ENCODE data around the gene DPH5. TPM values are rescaled to one million over a fixed set of nuclear protein-coding genes. Genes with fewer than 3 reads are reported as not detected.
"Not testable (repeated sequence)": the region's sequence is repeated elsewhere in the genome, so short reads cannot be mapped to it uniquely, and the experiment has no call there.

DPH5 gene
- total RNA-seq, 1 experiment from 2014 or later, result 24.6 TPM

GRCh38 chr1:101044749-101045148 lies 19.2 kb upstream of the DPH5 start:
- H3K27me3 ChIP-seq (replicated peaks), result no peaks in the 10 kb centered on the region
- no peak for DNase-seq (ENCODE audit: low read depth in 1 of 2, low spot score in 2 of 2)
- H3K9me3 ChIP-seq (replicated peaks), result 0 out of 2 replicates have a peak, but pooled peaks cover 3% of the 10 kb centered on the region
- H3K36me3 ChIP-seq, result peaks cover under 1% of the 10 kb centered on the region; the same call in 1 of the 2 replicates
- no peak overlapping the region for H3K27ac ChIP-seq
- H3K4me1 ChIP-seq (replicated peaks), result 0 out of 2 replicates have a peak, but pooled peaks cover 6% of the 10 kb centered on the region
- no peak overlapping the region for H3K4me3 ChIP-seq

GRCh38 chr1:101044259-101044658 lies 18.7 kb upstream of the DPH5 start:
- Histone ChIP-seq H3K27ac (no peak overlapping the region), H3K27me3 (replicated peaks) (no peaks in the 10 kb centered on the region), H3K9me3 (replicated peaks) (0 out of 2 replicates have a peak, but pooled peaks cover 3% of the 10 kb centered on the region), H3K4me1 (replicated peaks) (0 out of 2 replicates have a peak, but pooled peaks cover 6% of the 10 kb centered on the region), H3K4me3 (no peak overlapping the region), H3K36me3 (peaks cover 6% of the 10 kb centered on the region; the same call in 1 of the 2 replicates)
- no peak for DNase-seq (ENCODE audit: low read depth in 1 of 2, low spot score in 2 of 2)

- no peaks in the 10 kb centered on the region for H3K27me3 ChIP-seq (replicated peaks)
- no peak overlapping the region for H3K27ac ChIP-seq
- 0 out of 2 replicates have a peak, but pooled peaks cover 6% of the 10 kb centered on the region for H3K4me1 ChIP-seq (replicated peaks)
- DNase-seq (ENCODE audit: low read depth in 1 of 2, low spot score in 2 of 2), result no peak
- H3K4me3 ChIP-seq, result no peak overlapping the region
- peaks cover 11% of the 10 kb centered on the region; the same call in 1 of the 2 replicates for H3K36me3 ChIP-seq
- 0 out of 2 replicates have a peak, but pooled peaks cover 3% of the 10 kb centered on the region for H3K9me3 ChIP-seq (replicated peaks)
These were observed 18.2 kb upstream of the DPH5 start for GRCh38 chr1:101043776-101044175.

GRCh38 chr1:101041300-101041699 lies 15.7 kb upstream of the DPH5 start:
- H3K4me3 ChIP-seq, result no peak overlapping the region
- H3K27ac ChIP-seq, result no peak overlapping the region
- H3K27me3 ChIP-seq (replicated peaks), result no peaks in the 10 kb centered on the region
- H3K9me3 ChIP-seq (replicated peaks), result 0 out of 2 replicates have a peak, but pooled peaks cover 3% of the 10 kb centered on the region
- DNase-seq (ENCODE audit: low read depth in 1 of 2, low spot score in 2 of 2), result no peak
- peaks cover 11% of the 10 kb centered on the region; the same call in 1 of the 2 replicates for H3K36me3 ChIP-seq
- 0 out of 2 replicates have a peak, but pooled peaks cover 6% of the 10 kb centered on the region for H3K4me1 ChIP-seq (replicated peaks)

GRCh38 chr1:101040666-101041065 lies 15.1 kb upstream of the DPH5 start:
- no peak for DNase-seq (ENCODE audit: low read depth in 1 of 2, low spot score in 2 of 2)
- H3K9me3 ChIP-seq (replicated peaks), result 0 out of 2 replicates have a peak, but pooled peaks cover 3% of the 10 kb centered on the region
- no peak overlapping the region for H3K27ac ChIP-seq
- H3K36me3 ChIP-seq, result peaks cover 11% of the 10 kb centered on the region; the same call in 1 of the 2 replicates
- H3K4me1 ChIP-seq (replicated peaks), result 0 out of 2 replicates have a peak, but pooled peaks cover 6% of the 10 kb centered on the region
- no peaks in the 10 kb centered on the region for H3K27me3 ChIP-seq (replicated peaks)
- no peak overlapping the region for H3K4me3 ChIP-seq

GRCh38 chr1:101039245-101039644 lies 13.7 kb upstream of the DPH5 start:
- Histone ChIP-seq H3K4me1 (replicated peaks) (0 out of 2 replicates have a peak, but pooled peaks cover 6% of the 10 kb centered on the region), H3K4me3 (no peak overlapping the region), H3K27ac (no peak overlapping the region), H3K9me3 (replicated peaks) (0 out of 2 replicates have a peak, but pooled peaks cover 3% of the 10 kb centered on the region), H3K27me3 (replicated peaks) (no peaks in the 10 kb centered on the region), H3K36me3 (peaks cover 11% of the 10 kb centered on the region; the same call in 1 of the 2 replicates)
- no peak for DNase-seq (ENCODE audit: low read depth in 1 of 2, low spot score in 2 of 2)

- no peak for DNase-seq (ENCODE audit: low read depth in 1 of 2, low spot score in 2 of 2)
- H3K27ac ChIP-seq, result no peak overlapping the region
- no peak overlapping the region for H3K4me3 ChIP-seq
- no peaks in the 10 kb centered on the region for H3K4me1 ChIP-seq (replicated peaks)
- peaks cover 11% of the 10 kb centered on the region; the same call in 1 of the 2 replicates for H3K36me3 ChIP-seq
- H3K9me3 ChIP-seq (replicated peaks), result 0 out of 2 replicates have a peak, but pooled peaks cover 3% of the 10 kb centered on the region
- no peaks in the 10 kb centered on the region for H3K27me3 ChIP-seq (replicated peaks)
These were observed 11.7 kb upstream of the DPH5 start for GRCh38 chr1:101037316-101037715.

- Histone ChIP-seq H3K9me3 (replicated peaks) (no peaks in the 10 kb centered on the region), H3K27me3 (replicated peaks) (no peaks in the 10 kb centered on the region), H3K4me3 (no peak overlapping the region), H3K27ac (no peak overlapping the region), H3K36me3 (no peaks in the 10 kb centered on the region), H3K4me1 (replicated peaks) (no peaks in the 10 kb centered on the region)
- DNase-seq (ENCODE audit: low read depth in 1 of 2, low spot score in 2 of 2), result no peak
These were observed 7.4 kb upstream of the DPH5 start for GRCh38 chr1:101033017-101033416.

GRCh38 chr1:101032129-101032528 lies 6.5 kb upstream of the DPH5 start:
- not testable (repeated sequence) for H3K27me3 ChIP-seq (replicated peaks); H3K4me1 ChIP-seq (replicated peaks); H3K9me3 ChIP-seq (replicated peaks); H3K27ac ChIP-seq; H3K36me3 ChIP-seq; H3K4me3 ChIP-seq; DNase-seq (ENCODE audit: low read depth in 1 of 2, low spot score in 2 of 2)

- H3K27ac ChIP-seq, result no peak overlapping the region
- no peak for DNase-seq (ENCODE audit: low read depth in 1 of 2, low spot score in 2 of 2)
- no peaks in the 10 kb centered on the region for H3K36me3 ChIP-seq
- no peak overlapping the region for H3K4me3 ChIP-seq
- H3K9me3 ChIP-seq (replicated peaks), result no peaks in the 10 kb centered on the region
- H3K4me1 ChIP-seq (replicated peaks), result 0 out of 2 replicates have a peak, but pooled peaks cover 4% of the 10 kb centered on the region
- no peaks in the 10 kb centered on the region for H3K27me3 ChIP-seq (replicated peaks)
These were observed 5.3 kb upstream of the DPH5 start for GRCh38 chr1:101030881-101031280.

GRCh38 chr1:101029184-101029583 lies 3.6 kb upstream of the DPH5 start:
- no peaks in the 10 kb centered on the region for H3K27me3 ChIP-seq (replicated peaks)
- no peaks in the 10 kb centered on the region for H3K9me3 ChIP-seq (replicated peaks)
- H3K4me1 ChIP-seq (replicated peaks), result peaks cover 9% of the 10 kb centered on the region
- H3K27ac ChIP-seq, result no peak overlapping the region
- H3K36me3 ChIP-seq, result no peaks in the 10 kb centered on the region
- no peak for DNase-seq (ENCODE audit: low read depth in 1 of 2, low spot score in 2 of 2)
- no peak overlapping the region for H3K4me3 ChIP-seq

GRCh38 chr1:101028466-101028865 lies 2.9 kb upstream of the DPH5 start:
- Histone ChIP-seq H3K4me3 (no peak overlapping the region), H3K4me1 (replicated peaks) (peaks cover 9% of the 10 kb centered on the region), H3K9me3 (replicated peaks) (no peaks in the 10 kb centered on the region), H3K36me3 (0 out of 2 replicates have a peak, but pooled peaks cover 4% of the 10 kb centered on the region), H3K27ac (no peak overlapping the region), H3K27me3 (replicated peaks) (no peaks in the 10 kb centered on the region)
- no peak for DNase-seq (ENCODE audit: low read depth in 1 of 2, low spot score in 2 of 2)

- H3K36me3 ChIP-seq, result 0 out of 2 replicates have a peak, but pooled peaks cover 7% of the 10 kb centered on the region
- no peak overlapping the region for H3K27ac ChIP-seq
- no peak overlapping the region for H3K4me3 ChIP-seq
- H3K4me1 ChIP-seq (replicated peaks), result peaks cover 9% of the 10 kb centered on the region
- no peaks in the 10 kb centered on the region for H3K9me3 ChIP-seq (replicated peaks)
- H3K27me3 ChIP-seq (replicated peaks), result no peaks in the 10 kb centered on the region
- no peak for DNase-seq (ENCODE audit: low read depth in 1 of 2, low spot score in 2 of 2)
These were observed 1.7 kb upstream of the DPH5 start for GRCh38 chr1:101027194-101027772.

- no peak for DNase-seq (ENCODE audit: low read depth in 1 of 2, low spot score in 2 of 2)
- H3K9me3 ChIP-seq (replicated peaks), result no peaks in the 10 kb centered on the region
- H3K36me3 ChIP-seq, result 0 out of 2 replicates have a peak, but pooled peaks cover 7% of the 10 kb centered on the region
- H3K4me3 ChIP-seq, result peak overlapping the region; percentile 57
- no peaks in the 10 kb centered on the region for H3K27me3 ChIP-seq (replicated peaks)
- H3K4me1 ChIP-seq (replicated peaks), result peaks cover 9% of the 10 kb centered on the region
- peak overlapping the region; percentile 40 for H3K27ac ChIP-seq
These were observed 825 bp upstream of the DPH5 start for GRCh38 chr1:101026430-101026788.
